ENCODE data around the gene CDKL4. TPM values are rescaled to one million over a fixed set of nuclear protein-coding genes. Genes with fewer than 3 reads are reported as not detected.

Gene CDKL4
- total RNA-seq (2021; fragmentation: NEBNext Ultra II Directional; extraction: Animal tissue kit (Norgen Biotek cat#: 25700)): under 1 TPM in 5 of 6 experiments, not detected in 1; 0.14 to 0.54 (median 0.34) TPM
- long read RNA-seq, partial matches to known transcripts: 0 of 1 reads
- long read RNA-seq, other reads (novel, unspliced or antisense): 1 of 1 reads

- peaks cover 11% of the 10 kb centered on the region; the same call in 1 of the 2 replicates for H3K36me3 Mint-ChIP-seq (ENCODE audit: low read depth)
- H3K4me1 Mint-ChIP-seq (ENCODE audit: low read depth): no peaks in the 10 kb centered on the region
- TF ChIP-seq CTCF (IDR thresholded peaks at IDR 0.05): no peak
- H3K27ac Mint-ChIP-seq: peak within 1 kb of the TSS; percentile 41; the same call in 1 of the 2 replicates
- peak; percentile 13 for DNase-seq
- H3K27me3 Mint-ChIP-seq (ENCODE audit: insufficient read depth): peaks cover under 1% of the 10 kb centered on the region
- H3K9me3 Mint-ChIP-seq: peaks cover 6% of the 10 kb centered on the region; the same call in 1 of the 2 replicates
- H3K4me3 Mint-ChIP-seq: peak within 1 kb of the TSS; percentile 85
Measured at GRCh38 chr2:39243469-39244123, at the start of gene CDKL4. CDKL4 (minus strand) TSS chr2:39243970.

- H3K27ac Mint-ChIP-seq: peak overlapping the region; percentile 8; the same call in 1 of the 2 replicates
- peaks cover 6% of the 10 kb centered on the region; the same call in 1 of the 2 replicates for H3K4me1 Mint-ChIP-seq (ENCODE audit: low read depth)
- TF ChIP-seq CTCF (IDR thresholded peaks at IDR 0.05): no peak
- no peaks in the 10 kb centered on the region for H3K9me3 Mint-ChIP-seq
- H3K27me3 Mint-ChIP-seq (ENCODE audit: insufficient read depth): no peaks in the 10 kb centered on the region
- H3K4me3 Mint-ChIP-seq: no peak overlapping the region
- no peak for DNase-seq
- peaks cover 18% of the 10 kb centered on the region for H3K36me3 Mint-ChIP-seq (ENCODE audit: low read depth)
Measured at GRCh38 chr2:39290433-39290832, 46.7 kb upstream of the CDKL4 start.

- Mint-ChIP-seq H3K27me3 (ENCODE audit: insufficient read depth) (no peaks in the 10 kb centered on the region), H3K9me3 (no peaks in the 10 kb centered on the region), H3K4me3 (no peak overlapping the region), H3K36me3 (ENCODE audit: low read depth) (peaks cover 18% of the 10 kb centered on the region), H3K4me1 (ENCODE audit: low read depth) (peaks cover 6% of the 10 kb centered on the region; the same call in 1 of the 2 replicates), H3K27ac (no peak overlapping the region)
- TF ChIP-seq CTCF (IDR thresholded peaks at IDR 0.05): no peak
- no peak for DNase-seq
Measured at GRCh38 chr2:39289609-39290008, 45.8 kb upstream of the CDKL4 start.

GRCh38 chr2:39283561-39283960 lies 39.8 kb upstream of the CDKL4 start:
- Mint-ChIP-seq H3K36me3 (ENCODE audit: low read depth) (peaks cover 8% of the 10 kb centered on the region; the same call in 1 of the 2 replicates), H3K9me3 (no peaks in the 10 kb centered on the region), H3K27ac (no peak overlapping the region), H3K4me3 (no peak overlapping the region), H3K27me3 (ENCODE audit: insufficient read depth) (no peaks in the 10 kb centered on the region), H3K4me1 (ENCODE audit: low read depth) (no peaks in the 10 kb centered on the region)
- no peak for TF ChIP-seq CTCF (IDR thresholded peaks at IDR 0.05)
- DNase-seq: no peak

GRCh38 chr2:39281391-39281790 lies 37.6 kb upstream of the CDKL4 start:
- Mint-ChIP-seq H3K36me3 (ENCODE audit: low read depth) (peaks cover 16% of the 10 kb centered on the region), H3K9me3 (no peaks in the 10 kb centered on the region), H3K4me3 (no peak overlapping the region), H3K27me3 (ENCODE audit: insufficient read depth) (no peaks in the 10 kb centered on the region), H3K4me1 (ENCODE audit: low read depth) (no peaks in the 10 kb centered on the region), H3K27ac (no peak overlapping the region)
- no peak for DNase-seq
- no peak for TF ChIP-seq CTCF (IDR thresholded peaks at IDR 0.05)

Data from HFFc6 (cell line).